Glomerular visceral epithelial cell (primary cell): ENCODE measurements around the gene ABCA2.
A peak's percentile ranks its signal among the peaks of the same experiment; 100 is the strongest.

Source experiments
- DNase-seq: peaks from one replicate; pipeline ENCODE4 v3.0.0-alpha.2; 2016; ENCODE audit errors: extremely low spot score

The ABCA2 gene

DNA sequence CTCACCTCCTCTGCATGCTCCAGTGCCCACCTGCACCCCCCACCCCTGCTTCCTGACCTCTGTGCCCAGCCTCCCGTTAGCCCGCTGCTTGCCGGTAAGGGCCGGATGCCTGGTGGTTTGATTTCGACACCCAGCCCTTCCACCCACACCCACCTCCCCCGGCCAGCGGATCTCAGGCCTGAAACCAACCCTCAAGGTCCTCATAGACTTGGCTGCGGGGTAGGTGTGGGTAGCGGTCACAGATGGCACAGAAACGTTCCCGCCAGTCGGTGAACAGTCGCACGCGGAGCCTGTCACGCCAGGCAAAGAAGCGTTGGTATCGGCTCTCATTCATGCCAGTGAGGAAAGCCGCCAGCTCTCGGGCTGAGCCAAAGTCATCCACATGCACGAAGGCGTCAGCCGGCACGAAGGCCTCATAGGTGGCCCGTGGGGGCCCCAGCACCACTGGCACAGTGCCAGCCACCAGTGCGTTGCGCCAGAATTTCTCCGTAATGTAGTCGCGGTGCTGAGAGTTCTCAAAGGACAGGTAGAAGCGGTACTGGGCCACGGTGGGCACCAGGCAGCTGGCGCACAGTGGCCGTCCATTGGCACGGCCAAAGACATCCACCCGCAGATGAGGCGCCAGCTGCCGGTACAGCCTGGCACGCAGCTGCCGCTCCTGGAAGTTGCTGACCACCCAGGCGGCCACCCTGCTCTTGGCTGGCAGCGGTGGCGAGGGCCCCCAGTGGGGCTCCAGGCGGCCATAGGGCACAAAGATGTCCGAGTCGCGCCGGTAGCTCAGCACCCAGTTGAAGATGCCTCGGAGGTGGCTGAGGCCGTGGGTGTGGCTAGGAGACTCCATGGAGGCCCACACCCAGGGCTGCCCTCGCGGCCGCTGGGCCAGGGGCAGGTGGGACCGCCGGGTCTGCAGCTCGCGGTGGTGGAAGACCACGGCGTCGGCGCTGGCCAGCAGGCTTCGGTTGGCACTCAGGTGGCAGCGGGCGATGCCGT lies 2.8 kb upstream of the ABCA2 start:
- DNase-seq, result no peak

DNA sequence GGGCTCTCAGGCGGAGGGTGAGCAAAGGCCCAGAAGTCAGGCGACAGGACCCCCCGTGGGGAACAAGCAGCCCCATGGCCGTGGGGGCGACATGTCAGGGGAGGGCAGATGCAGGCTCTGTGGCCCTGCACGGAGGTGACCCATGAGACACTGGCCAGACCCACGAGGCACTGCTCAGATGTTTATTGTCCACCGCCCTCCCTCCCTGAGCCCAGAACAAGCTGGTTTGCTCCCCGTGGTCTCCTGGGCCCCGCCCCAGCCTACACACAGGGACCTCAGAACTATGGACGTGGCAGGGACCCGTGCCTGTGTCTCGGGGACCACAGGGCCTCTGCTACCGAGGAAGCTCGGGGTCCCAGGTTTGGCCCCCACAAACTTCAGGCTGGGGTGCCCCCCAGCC lies 2.0 kb upstream of the ABCA2 start:
- no peak for DNase-seq

DNA sequence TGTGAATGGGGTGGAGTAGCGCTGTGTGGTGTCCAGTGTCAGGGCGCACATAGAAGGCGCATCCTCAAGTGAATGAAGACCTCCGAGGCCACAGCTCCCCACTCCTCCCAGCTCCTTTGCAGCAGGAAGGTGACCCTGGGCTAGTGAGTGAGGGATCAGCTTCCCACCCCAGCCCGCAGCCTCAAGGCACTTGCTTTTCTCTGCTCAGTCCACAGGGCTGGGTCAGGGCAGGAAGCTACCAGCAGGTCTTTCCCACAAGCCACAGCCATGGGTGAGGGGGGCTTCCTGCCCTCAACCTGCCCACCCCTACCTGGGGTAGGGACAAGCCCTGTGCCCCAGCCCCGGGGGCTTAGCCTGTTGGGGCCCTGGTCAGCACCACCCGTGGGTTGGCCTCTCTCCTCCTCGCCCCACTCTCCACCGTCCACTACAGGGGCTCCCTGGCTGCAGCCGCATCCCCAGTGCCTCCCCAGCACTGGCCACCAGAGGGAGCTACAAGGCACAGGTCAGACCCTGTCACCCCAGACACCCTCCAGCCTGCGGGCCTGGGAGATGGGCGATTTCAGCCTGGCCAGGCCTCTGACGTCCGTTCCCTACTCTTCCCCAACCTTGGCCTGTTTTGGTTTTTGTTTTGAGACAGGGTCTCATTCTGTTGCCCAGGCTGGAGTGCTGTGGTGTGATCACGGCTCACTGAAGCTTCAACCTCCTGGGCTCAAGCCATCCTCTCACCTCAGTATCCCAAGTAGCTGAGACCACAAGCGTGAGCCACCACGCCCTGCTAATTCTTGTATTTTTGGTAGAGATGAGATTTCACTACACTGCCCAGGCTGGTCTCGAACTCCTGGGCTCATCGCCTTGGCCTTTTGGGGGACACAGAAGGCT lies 1.3 kb upstream of the ABCA2 start:
- DNase-seq, result peak; percentile 75

GRCh38 chr9:137028263-137029057 lies 423 bp upstream of the ABCA2 start:
- DNase-seq, result peak; percentile 58

DNA sequence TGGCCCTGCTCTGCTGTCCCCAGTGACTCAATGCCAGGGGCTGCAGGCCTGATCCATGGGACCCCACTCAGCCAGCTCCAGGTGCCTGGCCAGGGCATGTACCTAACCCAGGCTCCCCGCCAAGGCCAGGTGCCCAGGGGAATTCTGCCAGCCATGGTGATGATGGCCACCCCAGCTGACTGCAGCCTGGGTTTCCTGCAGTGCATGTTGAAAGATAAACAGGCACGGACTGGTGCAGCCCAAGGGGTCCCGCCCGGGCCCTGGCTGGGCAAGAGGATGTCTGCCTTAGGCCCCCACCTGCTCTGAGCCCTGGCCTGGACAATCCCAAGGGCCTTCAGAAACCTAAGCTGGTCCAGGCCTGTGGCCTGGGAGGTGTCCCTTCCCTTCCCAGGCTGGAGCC lies 1.2 kb downstream of the ABCA2 start:
- no peak for DNase-seq

GRCh38 chr9:137026384-137026783 lies 1.7 kb downstream of the ABCA2 start:
- no peak for DNase-seq

DNA sequence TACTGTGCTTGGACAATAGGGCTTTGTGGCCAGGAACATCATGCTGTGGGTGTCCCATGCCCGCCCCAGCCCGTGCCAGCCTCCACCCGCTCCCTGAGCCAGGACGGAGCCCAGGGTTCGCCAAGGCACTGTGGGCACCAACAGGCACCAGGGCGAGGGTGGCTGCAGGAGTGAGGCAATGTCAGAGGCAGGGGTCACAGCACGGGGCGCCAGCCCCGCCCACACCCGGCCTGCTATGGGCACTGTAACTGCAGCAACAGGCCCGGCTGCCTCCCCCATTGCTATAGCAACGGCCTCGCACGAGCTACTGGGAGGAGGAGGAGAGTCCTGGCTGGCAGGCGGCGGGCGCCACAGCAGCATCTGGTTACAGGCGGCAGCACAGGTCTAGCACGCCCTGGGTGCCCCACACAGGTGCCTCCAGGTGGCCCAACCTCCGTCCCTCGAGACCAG lies 2.5 kb downstream of the ABCA2 start:
- no peak for DNase-seq

DNA sequence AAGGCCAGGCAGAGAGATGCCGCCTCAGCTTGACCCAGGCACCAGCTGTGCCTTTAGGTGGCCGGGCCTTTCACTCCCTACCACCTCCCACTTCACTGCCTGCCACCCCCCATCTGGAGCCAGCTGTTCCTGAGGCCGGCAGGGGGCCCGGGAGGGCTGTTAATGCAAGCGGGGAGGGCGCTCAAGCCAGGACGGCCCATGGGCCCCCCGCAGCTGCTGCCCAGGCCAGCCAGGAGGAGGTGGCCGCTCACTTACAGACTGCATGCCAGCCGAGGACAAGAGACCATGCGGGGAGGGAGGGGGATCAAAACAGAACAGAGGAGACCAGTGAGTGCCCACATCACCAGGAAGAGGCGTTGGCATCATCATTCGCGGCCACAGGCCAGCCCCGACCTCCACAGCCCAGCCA lies 4.5 kb downstream of the ABCA2 start:
- DNase-seq, result no peak

- DNase-seq, result no peak
These were observed 4.9 kb downstream of the ABCA2 start for GRCh38 chr9:137023157-137023556.

DNA sequence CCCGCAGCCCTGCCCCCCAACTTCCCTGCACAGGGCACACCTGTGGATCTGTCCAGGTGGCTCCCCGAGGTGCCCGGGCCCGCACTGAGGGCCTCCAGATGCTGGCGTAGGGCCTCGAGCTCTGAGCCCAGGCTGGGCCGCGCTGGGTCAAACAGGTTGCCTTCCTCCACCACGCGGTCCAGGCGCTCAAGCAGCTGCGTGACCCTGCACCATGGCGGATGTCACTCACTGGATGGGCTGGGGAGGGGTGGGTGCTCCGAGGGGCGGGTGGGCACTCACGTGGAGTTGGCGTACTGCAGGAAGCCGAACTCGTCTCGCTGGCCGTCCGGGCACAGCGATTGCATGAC lies 5.4 kb downstream of the ABCA2 start:
- no peak for DNase-seq

- DNase-seq, result peak; percentile 71
These were observed 5.9 kb downstream of the ABCA2 start for GRCh38 chr9:137021979-137022661.

DNA sequence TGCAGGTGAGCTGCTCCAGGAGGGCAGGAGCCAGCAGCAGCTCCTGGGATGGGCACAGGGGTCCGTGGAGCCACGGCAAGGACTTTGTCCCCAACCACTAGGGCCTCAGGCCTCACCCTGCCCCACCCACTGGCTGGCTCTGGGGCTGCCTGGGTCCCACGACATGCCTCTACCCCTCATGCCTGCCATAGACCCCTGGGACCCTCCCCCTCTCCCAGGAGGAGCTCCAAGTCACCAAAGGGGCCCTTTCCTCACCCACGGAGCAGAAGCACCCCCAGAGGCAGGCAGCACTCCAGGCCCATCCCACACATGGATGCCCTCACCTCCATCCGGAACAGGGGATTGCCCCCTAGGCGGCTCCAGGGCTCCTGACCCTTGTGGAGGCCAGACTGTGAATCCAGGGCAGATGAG lies 6.5 kb downstream of the ABCA2 start:
- no peak for DNase-seq

- no peak for DNase-seq
These were observed 7.1 kb downstream of the ABCA2 start for GRCh38 chr9:137020771-137021567.

DNA sequence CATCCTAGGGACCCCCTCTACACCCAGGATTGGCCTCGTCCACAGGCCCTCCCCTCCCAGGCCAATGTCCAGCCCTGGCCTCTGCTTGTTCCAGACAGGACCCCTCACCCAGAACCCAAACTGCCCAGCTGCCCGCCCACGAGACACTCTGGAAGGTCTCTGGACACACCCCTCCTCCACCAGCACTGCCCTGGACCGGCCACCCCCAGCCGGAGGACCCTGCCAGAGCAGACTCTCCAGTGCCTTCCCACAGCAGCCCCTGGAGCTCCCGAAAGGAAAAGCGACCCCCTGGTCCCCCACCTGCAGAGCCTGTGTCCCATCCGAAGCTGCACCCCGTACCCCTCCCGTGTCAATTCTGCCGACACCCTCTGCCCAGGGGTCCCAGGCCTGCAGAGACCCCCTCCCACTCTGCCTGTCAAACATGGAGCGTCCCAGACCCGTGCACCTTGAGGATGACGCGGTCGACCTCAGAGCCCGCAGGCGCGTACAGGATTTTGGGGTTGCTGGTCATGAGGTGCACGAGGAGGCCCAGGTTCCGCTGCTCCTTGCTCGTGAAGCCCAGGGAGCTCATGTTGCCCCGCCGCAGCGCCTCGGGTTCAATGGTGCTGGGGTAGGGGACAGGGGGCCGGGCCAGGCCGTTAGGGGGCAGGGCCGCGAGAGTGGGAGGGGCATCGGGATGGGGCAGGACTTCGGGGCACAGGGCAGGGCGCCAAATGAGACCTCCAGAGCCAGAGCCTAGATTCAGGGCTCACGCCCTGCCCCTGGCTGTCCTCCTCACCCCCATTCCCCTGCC lies 8.0 kb downstream of the ABCA2 start:
- DNase-seq, result no peak

- no peak for DNase-seq
These were observed 9.1 kb downstream of the ABCA2 start for GRCh38 chr9:137018761-137019559.

GRCh38 chr9:137017791-137018497 lies 10.1 kb downstream of the ABCA2 start:
- DNase-seq, result no peak

- no peak for DNase-seq
These were observed 11.0 kb downstream of the ABCA2 start for GRCh38 chr9:137017071-137017470.

- DNase-seq, result no peak
These were observed 11.6 kb downstream of the ABCA2 start for GRCh38 chr9:137016436-137016835.
